SW 1271 (cell line): ENCODE measurements around the gene TOMM5.

Experiments
- DNase-seq, 2 experiments: peaks; one replicate each; lab custom pipeline; 2025; lab: John Stamatoyannopoulos, UW

The TOMM5 gene

DNA sequence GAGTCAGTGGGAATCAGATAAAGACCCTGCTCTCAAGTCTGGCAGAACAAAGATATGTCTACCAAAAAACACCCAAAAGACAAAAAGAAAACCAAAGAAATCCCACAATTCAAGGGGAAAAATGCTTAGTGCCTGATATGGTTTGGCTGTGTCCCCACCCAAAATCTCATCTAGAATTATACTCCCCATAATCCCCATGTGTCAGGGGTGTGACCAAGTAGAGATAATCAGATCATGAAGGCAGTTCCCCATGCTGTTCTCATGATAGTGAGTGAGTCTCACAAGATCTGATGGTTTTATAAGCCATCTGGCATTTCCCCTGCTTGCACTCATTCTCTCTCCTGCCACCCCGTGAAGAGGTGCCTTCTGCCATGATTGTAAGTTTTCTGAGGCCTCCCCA, 29.6 kb downstream of the TOMM5 start:
- DNase-seq: no peak

DNA sequence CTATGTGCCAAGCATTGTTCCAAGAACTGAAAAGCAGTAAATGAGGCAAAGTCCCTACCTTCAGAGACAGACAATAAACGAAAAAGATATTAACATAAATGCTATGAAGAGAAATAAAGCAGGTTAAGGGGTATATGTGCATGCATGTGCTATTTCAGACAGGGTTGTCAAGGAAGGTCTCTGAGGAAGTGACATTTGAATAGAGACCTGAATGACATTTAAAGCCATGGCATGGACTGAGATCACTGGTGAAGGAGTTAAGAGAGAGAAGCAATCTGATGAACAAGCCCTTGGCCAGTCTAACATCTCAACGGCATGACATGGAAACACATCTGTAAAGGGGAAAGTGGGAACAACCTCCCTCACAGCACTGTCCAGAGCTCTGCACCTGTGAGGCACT, 30.7 kb downstream of the TOMM5 start:
- no peak for DNase-seq

DNA sequence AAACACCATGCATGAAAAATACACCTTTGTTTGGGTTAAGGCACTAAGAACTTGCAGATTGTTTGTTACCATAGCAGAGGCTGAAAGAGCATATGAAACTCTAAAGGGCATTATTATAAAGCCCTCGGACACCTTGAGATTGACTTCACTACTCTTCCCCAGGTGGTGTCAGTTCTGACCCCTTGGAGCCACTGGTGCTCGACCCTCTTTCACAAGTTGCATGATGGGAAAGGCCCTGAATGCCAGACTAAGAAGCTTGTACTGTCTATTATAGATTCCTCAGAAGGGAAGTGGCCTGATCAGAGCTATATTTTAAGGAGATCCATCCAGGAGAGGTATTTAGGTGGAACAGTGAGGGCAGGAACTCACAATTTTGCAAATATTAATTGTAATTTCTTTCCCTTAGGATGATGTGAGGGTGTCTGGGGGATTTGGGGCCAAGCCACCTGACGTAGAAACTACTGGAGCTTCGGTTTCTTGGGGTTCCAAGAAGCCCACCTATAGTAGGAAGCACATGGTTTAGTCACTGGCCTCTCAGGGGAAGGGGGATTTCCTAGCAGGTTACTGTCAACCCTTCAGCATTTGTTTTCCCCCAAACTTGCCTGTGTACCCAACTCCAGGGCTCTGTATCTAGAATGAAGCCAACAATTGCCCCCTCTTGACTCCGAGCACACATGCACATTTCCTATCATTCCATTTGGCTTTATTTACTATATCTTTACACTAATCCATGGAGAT, 32.4 kb downstream of the TOMM5 start:
- no peak for DNase-seq

DNA sequence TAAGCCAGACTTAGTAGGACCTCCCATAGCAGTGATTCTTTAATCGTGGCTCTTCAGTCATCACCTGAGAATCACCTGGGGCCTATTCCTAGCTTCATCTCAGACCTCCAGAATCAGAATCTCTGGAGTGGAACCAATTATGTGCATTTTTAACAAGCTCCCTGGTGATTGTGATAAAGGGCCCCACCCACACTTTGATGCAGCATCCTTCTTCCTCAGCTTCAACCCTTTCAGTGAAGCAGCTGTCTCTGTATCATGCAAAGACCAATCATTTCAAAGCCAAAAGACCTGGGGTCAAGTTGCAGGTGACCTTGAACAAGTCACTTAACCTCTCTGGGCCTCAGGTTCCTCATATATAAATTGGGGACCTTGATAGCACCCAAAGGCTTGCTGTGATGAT, 33.3 kb downstream of the TOMM5 start:
- no peak for DNase-seq

DNA sequence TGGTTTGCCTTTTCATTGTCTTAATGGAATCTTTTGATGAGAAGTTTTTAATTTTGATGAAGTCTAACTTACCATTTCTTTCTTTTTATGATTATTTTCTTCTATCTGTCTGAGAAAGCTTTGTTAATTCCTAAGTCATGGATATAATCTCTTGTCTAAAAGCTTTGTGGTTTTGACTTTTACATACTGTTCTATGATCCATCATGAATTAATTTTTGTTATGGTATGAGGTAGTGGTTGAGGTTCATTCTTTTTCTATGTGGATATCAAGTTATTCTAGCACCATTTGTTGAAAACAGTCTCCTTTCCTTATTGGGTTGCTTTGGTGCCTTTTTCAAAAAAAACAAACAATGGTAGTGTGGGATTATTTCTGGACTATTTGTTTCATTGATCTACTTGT, 36.6 kb downstream of the TOMM5 start:
- no peak for DNase-seq

DNA sequence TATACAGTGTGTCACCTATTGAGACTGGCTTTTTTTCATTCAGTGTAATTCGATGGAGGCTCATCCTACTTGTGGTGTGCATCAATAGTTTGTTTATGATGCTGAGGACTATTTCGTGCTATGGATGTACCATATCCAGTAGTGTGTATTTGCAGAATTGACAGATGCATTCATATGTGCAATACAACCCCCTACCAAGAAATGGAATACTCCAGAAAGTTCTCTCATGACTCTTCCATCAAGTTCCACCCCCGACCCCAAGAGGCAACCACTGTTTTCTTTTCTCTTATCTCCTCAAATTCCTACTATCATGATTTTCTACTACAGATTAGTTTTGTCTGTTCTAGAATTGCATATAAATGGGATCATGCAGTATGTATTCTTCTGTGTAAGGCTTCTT, 38.1 kb downstream of the TOMM5 start:
- DNase-seq: no peak

DNA sequence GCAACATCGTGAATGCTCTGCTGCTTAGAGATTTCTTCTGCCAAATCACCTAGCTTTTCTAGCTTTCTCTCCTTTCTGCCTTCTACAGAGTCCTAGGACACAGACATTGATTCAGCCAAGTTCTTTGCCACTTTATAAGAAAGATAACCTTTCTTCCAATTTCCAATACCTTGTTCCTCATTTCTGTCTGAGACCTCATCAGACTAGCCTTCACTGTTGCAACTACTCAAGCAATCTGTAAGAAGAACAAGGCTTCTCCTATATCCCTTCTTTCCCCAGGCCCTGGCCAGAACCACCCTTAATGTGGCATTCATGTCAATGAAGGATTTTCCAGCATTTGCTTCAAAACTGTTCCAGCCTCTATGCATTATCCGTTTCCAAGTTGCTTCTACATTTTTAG, 40.5 kb downstream of the TOMM5 start:
- no peak for DNase-seq

DNA sequence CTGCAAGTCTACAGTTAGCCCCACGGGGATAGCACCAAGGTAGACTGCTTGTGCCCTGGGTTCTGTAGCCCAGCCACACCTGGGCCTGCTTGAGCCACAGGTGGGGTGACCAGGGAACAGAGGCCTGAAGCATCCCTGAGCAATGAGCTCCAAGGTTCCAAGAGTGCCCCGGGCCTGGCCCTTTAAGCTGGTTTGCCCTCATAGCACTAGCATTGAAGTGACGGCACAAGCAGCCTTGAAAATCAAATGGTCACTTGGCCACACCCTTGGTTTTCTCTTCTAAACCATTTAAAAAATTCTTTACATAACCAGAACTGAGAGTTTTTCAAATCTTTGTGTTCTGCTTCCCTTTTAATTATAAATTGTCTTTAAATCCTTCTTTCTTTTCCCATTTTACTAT, 40.9 kb downstream of the TOMM5 start:
- DNase-seq: no peak

DNA sequence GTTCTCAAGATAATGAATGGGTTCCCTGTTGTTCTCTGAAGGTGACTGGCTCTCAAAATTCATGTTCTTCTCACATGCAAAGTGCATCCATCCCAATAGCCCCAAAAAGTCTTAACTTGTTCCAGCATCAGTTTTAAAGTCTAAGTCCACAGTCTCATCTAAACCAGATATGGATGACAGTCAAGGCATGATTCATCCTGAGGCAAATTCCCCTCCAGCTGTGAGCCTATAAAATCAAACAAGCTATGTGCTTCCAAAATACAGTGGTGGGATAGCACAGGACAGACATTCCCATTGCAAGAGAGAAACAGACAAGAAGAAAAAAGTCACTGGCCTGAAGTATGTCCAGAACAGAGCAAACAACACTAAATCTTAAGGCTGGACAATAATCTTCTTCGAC, 41.6 kb downstream of the TOMM5 start:
- DNase-seq: no peak

DNA sequence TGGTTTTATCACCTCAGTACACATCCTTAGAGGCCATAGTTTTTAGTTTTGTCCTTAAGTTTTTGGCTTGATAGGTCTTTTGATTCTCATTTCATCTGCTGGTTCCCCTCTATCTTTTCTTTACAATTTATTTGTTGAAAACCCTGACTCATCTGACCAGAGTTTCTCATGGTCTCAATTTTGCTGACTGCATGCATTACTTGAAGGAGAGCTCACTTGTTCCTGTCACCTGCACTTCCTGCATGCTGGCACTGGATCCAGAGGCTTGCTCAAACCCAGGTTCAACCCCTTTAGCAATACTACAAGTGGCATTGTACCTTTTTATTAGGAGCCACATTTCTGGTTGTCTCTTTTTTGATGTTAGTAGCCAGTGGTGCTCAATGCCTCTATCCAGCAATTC, 42.9 kb downstream of the TOMM5 start:
- no peak for DNase-seq

DNA sequence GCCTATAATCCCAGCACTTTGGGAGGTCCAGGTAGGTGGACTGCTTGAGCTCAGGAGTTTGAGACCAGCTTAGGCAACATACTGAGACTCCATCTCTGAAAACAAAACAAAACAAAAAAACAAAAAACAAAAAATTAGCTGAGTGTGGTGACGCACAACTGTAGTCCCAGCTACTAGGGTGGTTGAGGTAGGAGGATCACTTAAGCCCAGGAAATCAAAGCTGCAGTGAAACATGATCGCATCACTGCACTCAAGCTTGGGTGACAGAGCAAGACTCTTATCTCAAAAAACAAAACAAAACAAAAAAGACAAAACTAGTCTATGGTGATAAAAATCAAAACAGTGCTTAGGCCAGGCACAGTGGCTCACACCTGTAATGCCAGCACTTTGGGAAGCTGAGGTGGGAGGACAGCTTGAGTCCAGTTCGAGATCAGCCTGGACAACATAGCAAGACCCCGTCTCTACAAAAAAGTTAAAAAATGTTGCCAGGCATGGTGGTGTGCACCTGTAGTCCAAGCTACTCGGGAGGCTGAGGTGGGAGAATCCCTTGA, 45.0 kb downstream of the TOMM5 start:
- DNase-seq: no peak

DNA sequence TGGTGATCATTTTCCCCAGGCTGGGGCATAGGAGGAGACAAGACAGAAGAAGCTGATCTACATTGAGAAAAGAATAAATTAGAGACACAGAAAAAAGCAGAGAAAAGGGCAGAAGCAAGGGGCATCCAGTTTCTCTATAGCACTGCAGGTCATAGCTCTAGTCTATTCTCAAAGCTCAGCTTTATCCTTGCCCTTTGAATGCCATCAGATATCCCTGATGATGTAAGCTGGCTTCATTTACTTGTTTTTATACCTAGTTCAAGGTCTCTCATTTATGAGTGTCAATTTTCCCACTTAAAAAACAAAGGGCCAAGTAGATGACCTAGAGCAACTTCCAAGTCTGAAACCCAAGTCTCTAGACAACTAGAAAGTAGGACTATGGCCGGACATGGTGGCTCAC, 48.9 kb downstream of the TOMM5 start:
- DNase-seq: no peak

DNA sequence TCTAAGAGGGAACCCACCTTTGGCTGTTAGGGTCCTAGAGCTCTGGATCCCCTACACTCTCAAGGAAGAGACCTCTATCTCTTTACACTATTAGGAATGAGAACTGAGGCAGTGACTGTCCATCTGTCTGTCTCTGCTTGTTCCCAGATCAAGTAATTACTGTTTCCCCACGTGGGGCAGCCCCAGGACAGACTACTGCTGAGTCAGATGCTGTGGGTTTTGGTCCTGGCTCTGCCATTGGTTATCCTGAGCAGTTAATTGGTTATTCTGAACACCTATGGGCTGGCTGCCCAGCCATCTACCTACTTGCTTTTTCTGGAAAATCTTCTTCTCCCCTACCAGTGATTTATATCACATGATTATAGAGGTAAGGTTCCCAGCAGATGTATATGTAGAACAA, 49.5 kb downstream of the TOMM5 start:
- no peak for DNase-seq

DNA sequence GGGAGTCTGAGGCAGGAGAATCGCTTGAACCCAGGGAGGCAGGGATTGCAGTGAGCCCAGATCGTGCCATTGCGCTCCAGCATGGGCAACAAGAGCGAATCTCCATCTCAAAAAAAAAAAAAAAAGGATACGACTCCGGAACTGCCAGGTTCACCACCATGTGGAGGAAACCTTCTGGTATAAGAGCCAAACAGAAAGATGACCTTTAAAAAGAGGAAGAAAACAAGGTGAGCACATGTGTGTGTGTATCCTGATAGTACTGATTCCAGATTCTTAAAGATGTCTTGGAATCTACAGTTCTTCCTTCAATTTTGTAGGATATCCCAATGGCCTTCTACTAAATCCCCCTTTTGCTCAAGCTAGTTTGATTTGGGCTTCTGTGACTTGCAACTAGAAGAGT, 49.9 kb downstream of the TOMM5 start:
- no peak for DNase-seq

DNA sequence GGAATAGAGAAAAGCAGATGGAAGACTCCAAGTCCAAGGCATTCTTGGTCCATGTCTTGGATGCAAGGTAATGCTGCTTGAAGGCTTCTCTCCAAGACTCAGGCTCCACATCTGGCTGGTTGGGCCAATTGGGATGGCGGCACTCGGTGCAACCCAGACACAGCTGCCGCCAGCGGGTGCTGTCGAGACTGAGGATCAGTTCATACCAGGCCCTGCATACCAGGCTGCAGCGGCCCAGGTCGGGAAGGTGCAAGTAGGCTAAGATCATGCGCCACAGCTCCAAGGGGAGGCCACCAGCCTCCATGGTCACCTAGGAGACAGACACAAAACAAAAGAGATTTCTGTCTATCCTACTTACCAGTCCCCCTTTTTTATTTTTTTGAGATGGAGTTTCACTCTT, 50.9 kb downstream of the TOMM5 start:
- DNase-seq: no peak

DNA sequence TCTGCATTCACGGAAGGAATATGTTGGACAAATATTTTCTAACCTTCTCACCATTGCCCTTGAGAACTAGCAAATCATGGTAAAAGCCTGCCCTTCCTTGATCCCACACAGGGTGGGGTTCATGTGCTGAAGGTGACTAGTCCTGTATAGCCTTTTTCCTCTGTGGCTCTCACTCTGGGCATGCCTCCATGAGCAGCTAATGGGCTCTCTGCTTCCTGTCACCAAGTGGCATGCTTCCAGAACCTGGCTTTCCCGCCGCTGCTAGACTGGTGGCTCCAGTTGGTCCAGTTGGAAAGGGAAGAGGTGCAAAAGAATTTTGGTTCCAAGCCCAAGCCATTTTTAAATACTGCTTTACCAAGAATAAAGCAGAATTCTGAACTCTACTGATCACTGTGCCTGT, 51.8 kb downstream of the TOMM5 start:
- no peak for DNase-seq

DNA sequence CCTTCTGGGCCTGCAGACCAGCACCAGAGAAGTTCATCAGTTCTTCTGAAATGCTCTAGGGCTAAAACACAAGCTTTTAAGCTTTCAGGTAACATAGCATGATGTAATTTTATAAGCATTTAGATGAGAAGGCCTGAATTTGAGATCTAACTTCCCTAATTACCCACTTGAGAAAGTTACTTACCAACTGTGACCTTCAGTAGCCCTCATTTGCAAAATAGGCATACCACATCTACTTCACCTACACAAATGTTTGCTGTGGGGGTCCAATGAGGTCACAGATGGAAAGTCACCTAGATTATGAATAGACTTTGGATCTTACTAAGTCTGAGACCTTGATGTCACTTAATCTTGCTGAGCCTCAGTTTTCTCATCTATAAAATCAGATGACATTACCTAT, 52.8 kb downstream of the TOMM5 start:
- no peak for DNase-seq
